NT2/D1 (cell line): ENCODE measurements around the gene CPNE1.
"Not testable (repeated sequence)": the region's sequence is repeated elsewhere in the genome, so short reads cannot be mapped to it uniquely, and the experiment has no call there.

Source experiments
- DNase-seq: peaks from one replicate; pipeline ENCODE4 v3.0.0-alpha.2; 2011; ENCODE audit warnings: low read depth, low spot score
- H3K27me3 ChIP-seq: 2 replicates; pipeline ENCODE4 v1.6.0; 2011; ENCODE audit warnings: mild to moderate bottlenecking; ENCODE audit not compliant: insufficient read length, insufficient read depth
- H3K36me3 ChIP-seq: 2 replicates; pipeline ENCODE4 v1.6.1; 2011; ENCODE audit warnings: mild to moderate bottlenecking, low read length, mixed read lengths; ENCODE audit not compliant: insufficient read depth, insufficient read length
- H3K4me1 ChIP-seq: 2 replicates; pipeline ENCODE4 v1.5.1; 2011; ENCODE audit not compliant: insufficient read depth, insufficient read length
- H3K4me3 ChIP-seq: 2 replicates; pipeline ENCODE4 v1.5.1; 2011; ENCODE audit warnings: low read depth; ENCODE audit not compliant: insufficient read length
- H3K9ac ChIP-seq: 2 replicates; pipeline ENCODE4 v1.6.0; 2011; ENCODE audit warnings: low read depth; ENCODE audit not compliant: insufficient read length
- H3K9me3 ChIP-seq: 2 replicates; pipeline ENCODE4 v1.5.1; 2011; ENCODE audit warnings: mild to moderate bottlenecking, low read length; ENCODE audit not compliant: insufficient read depth
- SUZ12 ChIP-seq: IDR thresholded peaks from 2 replicates; pipeline ENCODE4 v1.6.1; 2011; ENCODE audit not compliant: insufficient read length, insufficient read depth; ENCODE audit errors: extremely low read depth
- YY1 ChIP-seq: IDR thresholded peaks from 2 replicates; pipeline ENCODE4 v1.6.1; 2011; ENCODE audit not compliant: insufficient read length, insufficient read depth
- ZNF274 ChIP-seq: IDR thresholded peaks from 2 replicates; pipeline ENCODE4 v1.6.1; 2011; ENCODE audit warnings: mild to moderate bottlenecking, low read depth, low read length

CPNE1 gene

DNA sequence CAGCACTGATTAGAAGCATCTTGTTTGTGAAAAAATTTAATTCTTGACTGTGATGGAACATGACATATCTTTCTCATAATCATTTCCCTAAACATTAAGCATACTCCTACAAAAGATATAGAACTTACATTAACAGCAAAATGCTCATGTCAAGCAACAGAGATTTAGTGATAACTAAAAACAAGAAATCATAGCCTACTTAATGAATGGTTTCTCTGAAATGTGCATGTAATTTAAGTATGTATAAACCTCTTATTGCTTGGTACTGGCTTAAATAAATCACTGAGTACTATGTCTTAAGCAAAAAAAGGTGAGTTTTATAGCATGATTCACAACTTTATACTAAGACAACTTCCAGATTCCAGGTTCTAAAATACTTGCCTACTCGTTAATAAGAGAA, 43.8 kb upstream of the CPNE1 start:
- H3K4me3 ChIP-seq = no peak overlapping the region
- no peaks in the 10 kb centered on the region for H3K27me3 ChIP-seq
- H3K9ac ChIP-seq = no peak overlapping the region
- no peak for TF ChIP-seq YY1
- no peak for TF ChIP-seq ZNF274
- no peak for TF ChIP-seq SUZ12
- DNase-seq = no peak
- no peaks in the 10 kb centered on the region for H3K4me1 ChIP-seq
- peaks cover 92% of the 10 kb centered on the region for H3K36me3 ChIP-seq
- no peaks in the 10 kb centered on the region for H3K9me3 ChIP-seq

DNA sequence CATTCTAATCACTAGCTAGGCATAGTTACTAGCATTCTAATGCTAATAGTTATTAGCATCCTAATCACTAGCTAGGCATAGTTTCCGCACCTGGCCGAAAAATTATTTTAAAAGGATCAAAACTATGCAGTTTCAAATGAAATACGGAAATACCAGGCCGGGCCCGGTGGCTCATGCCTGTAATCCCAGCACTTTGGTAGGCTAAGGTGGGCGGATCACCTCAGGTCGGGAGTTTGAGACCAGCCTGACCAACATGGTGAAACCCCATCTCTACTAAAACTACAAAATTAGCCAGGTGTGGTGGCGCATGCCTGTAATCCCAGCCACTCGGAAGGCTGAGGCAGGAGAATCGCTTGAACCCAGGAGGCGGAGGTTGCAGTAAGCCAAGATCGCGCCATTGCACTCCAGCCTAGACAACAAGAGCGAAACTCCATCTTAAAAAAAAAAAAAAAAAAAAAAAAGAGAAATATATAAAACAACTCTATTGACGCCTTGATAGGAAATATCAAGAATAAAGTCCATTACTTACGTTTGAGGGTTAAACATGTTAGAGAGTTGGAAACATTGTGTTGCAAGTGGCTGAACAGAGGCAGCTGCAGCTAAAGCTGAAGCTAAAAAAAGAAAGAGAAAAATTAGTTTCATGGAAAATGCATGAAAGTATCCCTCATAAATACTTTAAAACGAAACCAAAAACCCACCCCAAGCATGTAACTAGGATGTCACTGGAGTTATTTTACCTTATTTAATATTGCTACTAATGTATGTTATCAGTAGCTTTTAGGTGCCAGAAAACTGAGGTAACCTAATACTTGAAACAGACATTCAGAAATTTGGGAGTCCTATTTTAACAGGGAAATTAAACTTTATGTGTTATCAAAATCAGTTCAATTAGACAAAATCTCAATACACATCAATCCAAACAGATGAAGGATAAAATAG, 42.2 kb upstream of the CPNE1 start:
- not testable (repeated sequence) for H3K27me3 ChIP-seq

DNA sequence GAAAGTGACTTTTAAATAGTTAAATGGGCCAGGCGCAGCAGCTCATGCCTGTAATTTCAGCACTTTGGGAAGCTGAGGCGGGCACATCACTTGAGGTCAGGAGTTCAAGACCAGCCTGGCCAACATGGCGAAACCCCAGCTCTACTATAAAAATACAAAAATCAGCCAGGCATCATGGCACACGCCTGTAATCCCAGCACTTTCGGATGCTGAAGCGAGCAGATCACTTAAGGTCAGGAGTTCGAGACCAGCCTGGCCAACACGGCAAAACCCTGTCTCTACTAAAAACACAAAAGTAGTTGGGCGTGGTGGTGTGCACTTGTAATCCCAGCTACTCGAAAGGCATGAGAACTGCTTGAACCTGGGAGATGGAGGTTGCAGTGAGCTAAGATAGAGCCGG, 41.2 kb upstream of the CPNE1 start:
- H3K4me1 ChIP-seq, DNase-seq, H3K27me3 ChIP-seq, H3K9ac ChIP-seq, H3K9me3 ChIP-seq, H3K4me3 ChIP-seq: not testable (repeated sequence)
- peaks cover 95% of the 10 kb centered on the region for H3K36me3 ChIP-seq

More for the DNA sequence above, 42.2 kb upstream of the CPNE1 start:
- H3K9ac ChIP-seq, H3K9me3 ChIP-seq, DNase-seq, H3K4me1 ChIP-seq, H3K4me3 ChIP-seq: not testable (repeated sequence)
- peaks cover 97% of the 10 kb centered on the region for H3K36me3 ChIP-seq

DNA sequence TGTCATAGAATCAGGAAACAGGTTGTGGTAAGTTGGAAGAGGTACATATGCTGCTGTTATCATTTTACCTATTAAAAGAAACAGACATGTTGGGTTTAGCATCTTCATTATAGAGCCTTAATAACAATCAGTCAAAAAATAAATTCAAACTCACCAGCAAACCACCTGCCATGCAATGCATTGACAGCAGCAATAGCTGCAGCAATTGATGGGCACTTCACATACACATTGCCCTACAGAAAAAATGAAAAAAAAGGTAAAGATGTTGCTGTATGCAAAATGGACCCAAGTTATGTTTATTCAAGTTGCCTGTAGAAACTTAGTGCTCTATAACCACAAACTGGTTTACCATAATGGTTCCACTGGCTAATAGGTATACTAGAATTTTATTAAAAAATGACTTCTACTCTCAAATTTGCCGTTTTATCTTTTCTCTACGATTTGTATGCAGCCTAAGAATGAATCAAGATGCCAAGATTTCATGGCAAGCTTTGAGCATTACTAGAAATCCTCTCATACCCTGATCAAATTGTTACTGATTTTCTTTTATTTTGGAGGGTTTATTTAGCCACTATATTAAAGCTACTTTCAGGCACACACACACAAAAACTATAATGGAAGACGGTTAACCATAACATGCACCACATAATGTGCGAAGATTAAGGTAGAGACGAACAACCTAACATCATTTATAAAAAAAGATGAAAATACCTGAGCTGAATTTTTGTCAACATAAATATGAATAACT, 40.0 kb upstream of the CPNE1 start:
- no peak for DNase-seq
- TF ChIP-seq SUZ12 (no peak), ZNF274 (no peak), YY1 (no peak)
- Histone ChIP-seq H3K4me1 (no peaks in the 10 kb centered on the region), H3K4me3 (no peak overlapping the region), H3K27me3 (no peaks in the 10 kb centered on the region), H3K9me3 (no peaks in the 10 kb centered on the region), H3K36me3 (peaks cover 90% of the 10 kb centered on the region), H3K9ac (no peak overlapping the region)

DNA sequence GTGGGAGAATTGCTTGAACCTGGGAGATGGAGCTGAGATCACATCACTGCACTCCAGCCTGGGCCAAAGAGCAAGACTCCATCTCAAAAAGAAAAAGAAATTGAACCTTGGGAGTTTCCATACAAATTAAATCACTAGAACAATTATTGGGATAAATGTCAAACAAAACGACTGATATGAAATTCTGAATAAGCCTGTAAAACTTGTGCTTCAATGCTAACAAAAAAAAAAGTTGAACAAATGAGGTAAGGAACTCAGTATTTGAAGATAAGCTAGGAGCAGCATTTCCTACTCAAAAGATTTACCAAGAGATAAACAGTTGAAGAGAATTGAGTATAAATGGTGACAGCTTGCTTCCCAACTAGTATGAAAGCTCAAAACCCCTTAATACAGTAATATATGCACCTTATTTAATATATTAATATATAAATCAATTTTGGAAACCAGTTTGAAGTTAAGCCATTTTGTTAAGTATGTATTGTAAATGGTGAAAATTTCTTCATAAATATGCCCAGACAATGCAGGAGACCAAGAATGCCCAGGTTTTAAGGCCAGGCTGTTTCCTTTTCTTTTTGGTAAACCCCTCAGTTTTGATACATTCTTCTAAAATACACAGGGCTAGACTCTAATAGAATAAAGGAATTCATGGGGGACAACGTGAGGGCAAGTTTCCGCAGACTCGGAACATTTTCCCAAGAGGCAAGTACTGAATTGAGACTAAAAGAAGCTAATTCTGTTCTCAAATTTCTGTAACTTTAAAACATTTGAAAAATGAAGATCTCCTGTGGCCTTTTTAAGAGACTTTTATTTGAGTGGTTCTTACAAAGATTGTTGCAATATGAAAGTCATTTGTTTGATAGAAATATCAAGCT, 38.4 kb upstream of the CPNE1 start:
- no peaks in the 10 kb centered on the region for H3K9me3 ChIP-seq
- TF ChIP-seq ZNF274 = no peak
- TF ChIP-seq SUZ12 = no peak
- H3K27me3 ChIP-seq = no peaks in the 10 kb centered on the region
- no peak for DNase-seq
- H3K4me1 ChIP-seq = no peaks in the 10 kb centered on the region
- H3K36me3 ChIP-seq = peaks cover 74% of the 10 kb centered on the region
- H3K9ac ChIP-seq = no peak overlapping the region
- H3K4me3 ChIP-seq = no peak overlapping the region

DNA sequence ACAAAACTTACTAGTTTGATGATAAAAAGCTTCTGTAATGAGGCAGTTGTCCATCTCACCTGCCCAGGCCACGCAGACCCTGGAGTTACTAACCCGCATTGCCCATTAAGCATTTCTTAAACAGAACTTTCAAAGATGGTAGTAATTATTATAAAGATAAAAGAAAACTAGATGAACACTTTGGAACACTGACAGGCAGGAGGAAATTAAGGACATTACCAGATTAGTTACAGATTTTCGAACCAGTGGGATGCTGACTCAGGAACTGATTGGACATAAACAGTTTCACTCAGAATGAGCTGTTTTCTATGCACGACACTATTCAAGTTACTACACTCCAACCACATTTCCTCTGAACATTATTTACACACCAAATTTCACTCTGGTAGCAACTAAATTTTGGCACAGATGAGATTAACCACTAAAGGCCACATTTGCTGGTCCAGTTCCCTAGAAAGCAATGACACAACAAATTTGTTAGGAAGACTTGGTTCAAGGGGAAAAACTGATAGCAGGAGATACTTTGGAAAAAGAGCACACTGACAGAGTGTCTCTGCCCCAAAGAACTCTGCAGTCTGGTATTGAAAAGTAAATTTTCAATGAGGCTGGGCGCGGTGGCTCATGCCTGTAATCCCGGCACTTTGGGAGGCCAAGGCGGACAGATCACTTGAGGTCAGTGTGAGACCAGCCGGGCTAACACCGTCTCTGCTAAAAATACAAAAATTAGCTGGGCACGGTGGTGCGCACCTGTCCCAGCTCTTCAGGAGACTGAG, 37.5 kb upstream of the CPNE1 start:
- no peak for DNase-seq
- Histone ChIP-seq H3K9me3 (no peaks in the 10 kb centered on the region), H3K4me3 (no peak overlapping the region), H3K36me3 (peaks cover 66% of the 10 kb centered on the region), H3K27me3 (no peaks in the 10 kb centered on the region), H3K9ac (no peak overlapping the region), H3K4me1 (peaks cover 5% of the 10 kb centered on the region)
- no peak for TF ChIP-seq SUZ12
- no peak for TF ChIP-seq YY1
- no peak for TF ChIP-seq ZNF274
